HEK293T (cell line): ENCODE measurements around the gene MAEA.

Experiments used
- CTCF ChIA-PET: fragments of 350-600 bp; formaldehyde crosslinking; extraction: SDS; loops from one replicate; lab custom pipeline; 2021; ENCODE audit warnings: antibody characterized with exemption, inconsistent platforms; lab: Yijun Ruan, JAX
- POLR2A ChIA-PET: fragments of 350-600 bp; formaldehyde crosslinking; extraction: SDS; loops from one replicate; lab custom pipeline; 2020; ENCODE audit warnings: antibody characterized with exemption, inconsistent platforms; lab: Yijun Ruan, JAX
- DNase-seq: peaks from one replicate; pipeline ENCODE4 v3.0.0; 2012; ENCODE audit warnings: mixed read lengths; ENCODE audit errors: extremely low spot score
- ARNT ChIP-seq: fragments of 450-650 bp; IDR thresholded peaks from 2 replicates; pipeline ENCODE4 v1.6.1; 2017; ENCODE audit warnings: mild to moderate bottlenecking
- BHLHE40 ChIP-seq: fragments of 450-650 bp; IDR thresholded peaks from 2 replicates; pipeline ENCODE4 v1.6.1; 2016; ENCODE audit warnings: mild to moderate bottlenecking, moderate library complexity, borderline replicate concordance
- CTBP1 ChIP-seq: fragments of 450-650 bp; IDR thresholded peaks from 2 replicates; pipeline ENCODE4 v1.6.1; 2016; ENCODE audit warnings: borderline replicate concordance
- ELF4 ChIP-seq: fragments of 450-650 bp; IDR thresholded peaks from 2 replicates; pipeline ENCODE4 v1.6.1; 2017; ENCODE audit warnings: antibody characterized with exemption
- FOXA1 ChIP-seq: fragments of 450-650 bp; IDR thresholded peaks from 2 replicates; pipeline ENCODE4 v1.6.1; 2016; ENCODE audit warnings: mild to moderate bottlenecking
- FOXK2 ChIP-seq: fragments of 450-650 bp; IDR thresholded peaks from 2 replicates; pipeline ENCODE4 v1.6.1; 2016; ENCODE audit warnings: mild to moderate bottlenecking
- FOXM1 ChIP-seq: fragments of 450-650 bp; IDR thresholded peaks from 2 replicates; pipeline ENCODE4 v1.6.1; 2017; ENCODE audit warnings: mild to moderate bottlenecking, borderline replicate concordance
- HDGF ChIP-seq: fragments of 450-650 bp; IDR thresholded peaks from 2 replicates; pipeline ENCODE4 v1.6.1; 2017; ENCODE audit warnings: antibody characterized with exemption, borderline replicate concordance
- L3MBTL2 ChIP-seq: fragments of 450-650 bp; conservative IDR thresholded peaks from 2 replicates; pipeline ENCODE4 v1.6.1; 2016; ENCODE audit warnings: mild to moderate bottlenecking
- LEF1 ChIP-seq: fragments of 450-650 bp; IDR thresholded peaks from 2 replicates; pipeline ENCODE4 v1.6.1; 2017; ENCODE audit warnings: mild to moderate bottlenecking, borderline replicate concordance
- NFRKB ChIP-seq: fragments of 450-650 bp; IDR thresholded peaks from 2 replicates; pipeline ENCODE4 v1.6.1; 2016; ENCODE audit warnings: mild to moderate bottlenecking, moderate library complexity
- PKNOX1 ChIP-seq: fragments of 450-650 bp; IDR thresholded peaks from 2 replicates; pipeline ENCODE4 v1.6.1; 2016
- SP1 ChIP-seq: fragments of 450-650 bp; IDR thresholded peaks from 2 replicates; pipeline ENCODE4 v1.6.1; 2017
- SUZ12 ChIP-seq: fragments of 450-650 bp; IDR thresholded peaks from 2 replicates; pipeline ENCODE4 v1.6.1; 2016; ENCODE audit warnings: mild to moderate bottlenecking
- TARDBP ChIP-seq: fragments of 450-650 bp; IDR thresholded peaks from 2 replicates; pipeline ENCODE4 v1.6.1; 2016
- ZNF384 ChIP-seq: fragments of 450-650 bp; IDR thresholded peaks from 2 replicates; pipeline ENCODE4 v1.6.1; 2016

MAEA gene

GRCh38 chr4:1356181-1356998 lies 66.7 kb downstream of the MAEA start:
- TF ChIP-seq HDGF = no peak
- TF ChIP-seq CTBP1 = no peak
- no peak for TF ChIP-seq ELF4
- no peak for TF ChIP-seq FOXA1
- POLR2A ChIA-PET = interaction anchor here (1.0 to 1.4 kb wide), 2 partner anchors 10 to 107 kb away, joined by 3 read pairs; partner anchors contain the start of gene CTBP1
- CTCF ChIA-PET = interaction anchor here (0.6 to 1.4 kb wide), 13 partner anchors 8 to 1028 kb away, joined by 3 to 6 read pairs (median 4); no protein-coding TSS in a partner anchor
- DNase-seq = peak; percentile 66

GRCh38 chr4:1357356-1358248 lies 67.9 kb downstream of the MAEA start:
- TF ChIP-seq BHLHE40 (no peak), PKNOX1 (no peak), TARDBP (no peak), LEF1 (no peak), CTBP1 (no peak), ELF4 (no peak), FOXA1 (no peak), SP1 (no peak), HDGF (no peak), ZNF384 (no peak), SUZ12 (no peak), NFRKB (no peak), FOXK2 (no peak), L3MBTL2 (no peak), FOXM1 (no peak), ARNT (no peak)
- CTCF ChIA-PET = no interaction called here
- DNase-seq = no peak
- POLR2A ChIA-PET = no interaction called here

- ChIA-PET POLR2A (no interaction called here), CTCF (no interaction called here)
- no peak for DNase-seq
- TF ChIP-seq ARNT = no peak
Measured at GRCh38 chr4:1358421-1359143, 68.9 kb downstream of the MAEA start.

- POLR2A ChIA-PET = no interaction called here
- CTCF ChIA-PET = no interaction called here
- no peak for DNase-seq
- TF ChIP-seq LEF1 (no peak), FOXM1 (no peak), ZNF384 (no peak), PKNOX1 (no peak), CTBP1 (no peak), ARNT (no peak), FOXK2 (no peak), ELF4 (no peak), HDGF (no peak), SUZ12 (no peak), FOXA1 (no peak), NFRKB (no peak), BHLHE40 (no peak), SP1 (no peak), TARDBP (no peak), L3MBTL2 (no peak)
Measured at GRCh38 chr4:1359144-1359501, 69.4 kb downstream of the MAEA start.

- no peak for DNase-seq
- ChIA-PET CTCF (no interaction called here), POLR2A (no interaction called here)
- TF ChIP-seq CTBP1 = no peak
- no peak for TF ChIP-seq LEF1
- TF ChIP-seq BHLHE40 = no peak
- no peak for TF ChIP-seq SUZ12
- TF ChIP-seq FOXM1 = no peak
- TF ChIP-seq NFRKB = no peak
- TF ChIP-seq PKNOX1 = no peak
- no peak for TF ChIP-seq ELF4
- no peak for TF ChIP-seq TARDBP
- TF ChIP-seq HDGF = no peak
- TF ChIP-seq ARNT = no peak
- TF ChIP-seq SP1 = no peak
Measured at GRCh38 chr4:1359976-1360375, 70.3 kb downstream of the MAEA start.
